Measurements from ENCODE around the gene SYNGR2.

SYNGR2 gene

GRCh38 chr17:78140169-78141051, 28.0 kb upstream of the SYNGR2 start:
- peak; percentile 68 to 72 for DNase-seq (ENCODE audit: low read depth in 2 of 2)
- no peak overlapping the region for H3K4me3 ChIP-seq (replicated peaks in 1 of 2; ENCODE audit: low read depth in 2 of 2, low read length in 2 of 2)
- TF ChIP-seq CTCF (IDR thresholded peaks at IDR 0.05; ENCODE audit: low read depth, low read length): no peak

GRCh38 chr17:78141437-78142118, 26.8 kb upstream of the SYNGR2 start:
- DNase-seq (ENCODE audit: low read depth in 2 of 2): no peak
- TF ChIP-seq CTCF (IDR thresholded peaks at IDR 0.05; ENCODE audit: low read depth, low read length): no peak
- H3K4me3 ChIP-seq (replicated peaks in 1 of 2; ENCODE audit: low read depth in 2 of 2, low read length in 2 of 2): no peak overlapping the region

GRCh38 chr17:78142119-78142861, 26.1 kb upstream of the SYNGR2 start:
- DNase-seq (ENCODE audit: low read depth in 2 of 2): peak in 1 of 2 donors; percentile 62
- H3K4me3 ChIP-seq (replicated peaks in 1 of 2; ENCODE audit: low read depth in 2 of 2, low read length in 2 of 2): no peak overlapping the region
- TF ChIP-seq CTCF (IDR thresholded peaks at IDR 0.05; ENCODE audit: low read depth, low read length): no peak

DNA sequence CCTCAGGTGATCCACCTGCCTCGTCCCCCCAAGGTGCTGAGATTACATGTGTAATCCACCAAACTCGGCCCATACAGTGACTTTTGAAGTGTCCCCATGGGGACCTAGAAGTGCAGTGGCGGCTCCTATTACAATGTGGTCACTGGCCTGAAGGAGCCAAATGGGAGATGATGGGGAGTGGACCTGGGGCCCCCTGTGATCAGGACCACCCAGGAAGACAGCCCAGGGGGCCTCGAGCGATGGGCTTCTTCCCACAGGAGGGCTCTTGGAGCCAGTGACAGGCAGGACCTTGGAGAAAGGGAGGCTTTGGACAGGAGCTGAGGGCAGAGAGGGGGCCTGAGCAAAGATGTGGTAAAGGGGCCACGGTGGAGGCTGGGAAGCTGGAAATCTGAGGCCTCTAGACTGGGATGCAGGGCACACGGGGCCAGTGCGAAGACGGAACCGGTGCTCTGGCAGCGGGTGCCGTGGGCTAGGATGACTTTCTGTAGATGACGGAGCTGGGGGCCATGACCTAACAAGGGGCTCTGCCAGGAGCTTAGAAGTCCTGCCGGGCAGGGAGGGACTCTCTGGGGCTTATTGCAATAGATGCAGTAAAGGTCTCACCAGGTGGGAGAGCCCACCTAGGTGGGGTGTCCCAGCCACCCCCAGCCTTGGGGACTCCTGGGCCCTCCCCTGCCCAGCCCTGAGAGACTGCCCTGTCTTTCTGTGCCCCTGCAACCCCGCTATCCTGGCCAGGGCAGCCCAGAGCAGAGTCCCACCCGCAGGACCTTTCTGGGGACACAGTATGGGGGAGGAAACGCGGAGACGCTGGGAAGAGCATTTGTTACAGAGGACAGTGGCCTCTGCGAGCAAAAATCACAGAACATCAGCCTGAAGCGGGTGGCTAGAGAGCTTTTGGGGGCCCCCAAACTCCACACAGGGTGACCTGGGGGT, 24.9 kb upstream of the SYNGR2 start:
- no peak overlapping the region for H3K4me3 ChIP-seq (replicated peaks in 1 of 2; ENCODE audit: low read depth in 2 of 2, low read length in 2 of 2)
- DNase-seq (ENCODE audit: low read depth in 2 of 2): no peak
- TF ChIP-seq CTCF (IDR thresholded peaks at IDR 0.05; ENCODE audit: low read depth, low read length): no peak

DNA sequence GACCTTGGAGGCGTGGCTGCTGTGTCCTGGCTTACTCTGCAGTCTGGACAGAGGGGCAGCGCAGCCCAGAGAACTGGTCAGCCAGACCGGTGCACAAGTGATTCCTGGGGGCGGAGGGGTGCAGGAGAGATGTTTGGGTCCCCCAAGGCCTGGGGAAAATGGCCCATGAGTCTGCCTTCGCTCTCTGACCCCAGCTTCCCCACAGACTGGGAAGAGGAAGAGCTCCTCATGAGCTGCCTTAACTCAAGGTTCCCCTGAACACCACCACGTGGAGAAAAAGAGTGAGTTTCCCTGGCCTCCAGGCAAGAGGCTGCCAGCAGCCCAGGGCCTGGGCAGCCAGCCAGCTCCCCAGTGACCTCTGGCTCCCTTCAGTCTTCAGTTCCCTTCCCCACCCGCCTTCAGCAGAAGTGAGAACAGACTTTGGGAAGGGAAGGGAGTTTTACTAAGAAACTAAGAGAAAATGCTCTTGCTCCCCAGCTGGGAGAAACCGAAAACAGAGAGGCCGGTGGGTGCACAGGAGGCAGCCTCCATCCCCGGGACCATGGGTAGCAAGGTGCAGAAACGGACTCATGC, 24.1 kb upstream of the SYNGR2 start:
- DNase-seq (ENCODE audit: low read depth in 2 of 2): peak; percentile 76 to 97
- no peak for TF ChIP-seq CTCF (IDR thresholded peaks at IDR 0.05; ENCODE audit: low read depth, low read length)
- H3K4me3 ChIP-seq (replicated peaks in 1 of 2; ENCODE audit: low read depth in 2 of 2, low read length in 2 of 2): no peak overlapping the region
